ENCODE data around the gene ABCB4.

GRCh38 chr7:87456247-87456646 is 19.2 kb downstream of the ABCB4 start:
- TF ChIP-seq POLR2AphosphoS5 (IDR thresholded peaks at IDR 0.05): no peak
- no peak for TF ChIP-seq POLR2A (IDR thresholded peaks at IDR 0.05)

Data from breast epithelium (tissue), 3 donors.